ENCODE results near the gene OVCH2. TPM values are rescaled to one million over a fixed set of nuclear protein-coding genes. Genes with fewer than 3 reads are reported as not detected.
A peak's percentile ranks its signal among the peaks of the same experiment; 100 is the strongest.

The OVCH2 gene
- total RNA-seq, 1 donor from 2014 or later = not detected

DNA sequence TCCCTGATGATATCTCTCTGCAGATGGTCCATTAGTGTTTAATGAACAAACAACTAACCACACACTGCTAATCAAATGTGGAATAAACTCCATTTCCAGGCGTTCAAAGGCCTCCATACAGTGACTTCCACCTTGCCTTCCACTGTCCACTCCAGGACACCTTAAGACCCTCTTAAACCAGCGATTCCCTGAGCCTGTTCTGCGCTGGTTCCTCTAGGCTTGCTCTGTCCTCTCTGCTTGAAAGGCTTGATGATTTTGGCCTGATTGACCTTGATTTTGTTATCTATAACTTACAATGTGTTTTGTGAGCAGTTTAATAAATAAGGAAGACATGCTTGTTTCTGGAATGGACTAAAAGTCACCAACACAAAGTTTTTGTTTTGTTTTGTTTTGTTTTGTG, 12.0 kb downstream of the OVCH2 start:
- H3K27me3 ChIP-seq (ENCODE audit: low read depth) = peaks cover 39% of the 10 kb centered on the region
- no peaks in the 10 kb centered on the region for H3K9me3 ChIP-seq (replicated peaks)
- no peak for DNase-seq
- H3K27ac ChIP-seq (replicated peaks) = no peak overlapping the region
- peak overlapping the region; percentile 24 for H3K4me3 ChIP-seq
- intact Hi-C loops (cut with micrococcal nuclease) = no loop called here
- no peaks in the 10 kb centered on the region for H3K36me3 ChIP-seq
- TF ChIP-seq, protein P1, sequence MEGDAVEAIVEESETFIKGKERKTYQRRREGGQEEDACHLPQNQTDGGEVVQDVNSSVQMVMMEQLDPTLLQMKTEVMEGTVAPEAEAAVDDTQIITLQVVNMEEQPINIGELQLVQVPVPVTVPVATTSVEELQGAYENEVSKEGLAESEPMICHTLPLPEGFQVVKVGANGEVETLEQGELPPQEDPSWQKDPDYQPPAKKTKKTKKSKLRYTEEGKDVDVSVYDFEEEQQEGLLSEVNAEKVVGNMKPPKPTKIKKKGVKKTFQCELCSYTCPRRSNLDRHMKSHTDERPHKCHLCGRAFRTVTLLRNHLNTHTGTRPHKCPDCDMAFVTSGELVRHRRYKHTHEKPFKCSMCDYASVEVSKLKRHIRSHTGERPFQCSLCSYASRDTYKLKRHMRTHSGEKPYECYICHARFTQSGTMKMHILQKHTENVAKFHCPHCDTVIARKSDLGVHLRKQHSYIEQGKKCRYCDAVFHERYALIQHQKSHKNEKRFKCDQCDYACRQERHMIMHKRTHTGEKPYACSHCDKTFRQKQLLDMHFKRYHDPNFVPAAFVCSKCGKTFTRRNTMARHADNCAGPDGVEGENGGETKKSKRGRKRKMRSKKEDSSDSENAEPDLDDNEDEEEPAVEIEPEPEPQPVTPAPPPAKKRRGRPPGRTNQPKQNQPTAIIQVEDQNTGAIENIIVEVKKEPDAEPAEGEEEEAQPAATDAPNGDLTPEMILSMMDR (IDR thresholded peaks at IDR 0.05; ENCODE audit: borderline replicate concordance) = no peak
- H3K4me1 ChIP-seq = no peaks in the 10 kb centered on the region

DNA sequence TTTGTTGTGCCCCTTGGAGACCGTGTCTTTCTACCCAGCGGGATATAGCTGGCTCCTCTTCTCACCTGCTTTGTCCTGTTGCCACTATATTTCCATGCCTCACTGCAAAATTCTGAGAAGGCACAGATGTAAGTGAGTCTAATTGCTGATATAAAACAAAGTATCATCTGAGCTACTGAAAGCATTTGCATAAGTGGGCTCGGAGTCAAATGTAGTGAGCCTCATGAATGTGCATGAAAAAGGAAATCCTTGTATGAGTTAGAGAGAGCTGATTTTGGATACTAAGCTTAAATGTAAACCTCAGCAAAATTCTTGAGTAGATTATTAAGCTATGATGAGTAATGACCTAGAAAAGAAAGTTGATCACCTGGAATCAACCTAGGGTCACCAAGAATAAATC, 13.9 kb downstream of the OVCH2 start:
- H3K27ac ChIP-seq (replicated peaks) = no peak overlapping the region
- peaks cover 29% of the 10 kb centered on the region for H3K27me3 ChIP-seq (ENCODE audit: low read depth)
- H3K4me3 ChIP-seq = no peak overlapping the region
- DNase-seq = no peak
- H3K4me1 ChIP-seq = no peaks in the 10 kb centered on the region
- no peaks in the 10 kb centered on the region for H3K9me3 ChIP-seq (replicated peaks)
- no peaks in the 10 kb centered on the region for H3K36me3 ChIP-seq
- intact Hi-C loops (cut with micrococcal nuclease) = no loop called here
- TF ChIP-seq, protein P1 (IDR thresholded peaks at IDR 0.05; ENCODE audit: borderline replicate concordance) = no peak

DNA sequence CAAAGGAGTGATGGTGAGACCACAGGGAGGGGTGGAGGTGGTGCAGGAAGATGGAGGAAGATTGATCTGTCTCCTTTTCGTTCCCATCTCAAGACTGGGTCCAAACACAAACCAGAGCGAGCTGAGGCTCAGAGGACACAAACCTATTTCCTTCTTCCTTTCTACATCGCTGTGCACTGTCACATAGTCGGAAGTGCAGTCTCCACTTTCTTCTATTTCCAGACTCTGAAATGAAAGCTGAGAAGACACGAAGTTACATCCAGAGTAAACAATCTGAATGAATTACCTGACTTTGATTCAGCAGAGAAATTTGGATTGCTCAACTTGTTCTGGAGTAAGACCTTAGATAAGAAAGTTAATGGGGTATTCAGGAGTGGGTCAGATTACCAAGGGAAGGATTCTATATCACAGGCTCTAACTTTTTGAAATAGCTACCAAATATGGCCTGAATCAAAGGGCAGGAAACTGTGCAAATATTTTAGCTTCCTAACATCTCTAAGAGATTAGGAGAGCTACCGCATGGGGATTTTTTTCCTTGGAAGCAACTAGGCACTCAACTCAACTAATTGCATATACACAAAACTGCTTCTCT, 14.4 kb downstream of the OVCH2 start:
- intact Hi-C loops (cut with micrococcal nuclease) = no loop called here
- no peak for DNase-seq
- Histone ChIP-seq H3K4me3 (no peak overlapping the region), H3K36me3 (no peaks in the 10 kb centered on the region), H3K9me3 (replicated peaks) (no peaks in the 10 kb centered on the region), H3K27ac (replicated peaks) (no peak overlapping the region), H3K27me3 (ENCODE audit: low read depth) (peaks cover 29% of the 10 kb centered on the region), H3K4me1 (no peaks in the 10 kb centered on the region)
- TF ChIP-seq, protein P1 (IDR thresholded peaks at IDR 0.05; ENCODE audit: borderline replicate concordance) = no peak

DNA sequence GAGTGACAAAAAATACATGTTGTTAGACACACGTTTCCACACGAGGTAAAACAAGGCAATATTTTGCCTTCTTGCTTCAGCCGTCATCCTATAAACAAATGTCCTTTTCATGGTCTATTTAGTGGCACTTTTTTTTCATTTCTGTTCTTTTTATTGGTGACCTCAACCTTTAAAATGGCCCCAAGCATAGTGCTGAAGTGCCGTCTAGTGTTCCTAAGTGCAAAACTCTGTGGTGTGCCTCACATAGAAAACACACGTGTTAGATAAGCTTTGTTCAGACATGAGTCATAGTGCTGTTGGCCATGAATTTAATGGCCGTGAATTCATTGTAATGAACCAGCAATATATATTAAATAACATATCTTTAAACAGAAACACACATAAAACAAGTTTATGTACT, 15.6 kb downstream of the OVCH2 start:
- intact Hi-C loops (cut with micrococcal nuclease) = no loop called here
- Histone ChIP-seq H3K9me3 (replicated peaks) (no peaks in the 10 kb centered on the region), H3K4me3 (no peak overlapping the region), H3K27ac (replicated peaks) (no peak overlapping the region), H3K27me3 (ENCODE audit: low read depth) (peaks cover 34% of the 10 kb centered on the region), H3K4me1 (no peaks in the 10 kb centered on the region), H3K36me3 (no peaks in the 10 kb centered on the region)
- no peak for DNase-seq
- TF ChIP-seq, protein P1 (IDR thresholded peaks at IDR 0.05; ENCODE audit: borderline replicate concordance) = no peak

DNA sequence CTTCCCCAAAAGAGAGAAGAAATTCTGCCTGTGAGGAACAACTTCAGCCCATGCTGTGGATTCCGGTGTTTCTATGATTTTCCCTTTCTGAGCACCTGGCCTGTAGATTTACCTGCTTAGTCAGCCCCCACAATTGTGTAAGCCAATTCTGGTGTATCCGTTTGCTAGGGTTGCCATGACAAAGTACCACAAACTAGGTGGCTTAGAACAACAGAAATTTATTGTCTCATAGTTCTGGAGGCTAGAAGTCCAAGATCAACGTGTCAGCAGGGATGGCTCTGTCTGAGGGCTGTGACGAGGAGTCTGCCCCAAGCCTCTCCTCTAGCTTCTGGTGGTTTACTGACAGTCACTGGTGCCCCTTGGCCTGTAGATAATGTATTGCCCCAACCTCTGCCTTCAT, 17.0 kb downstream of the OVCH2 start:
- intact Hi-C loops (cut with micrococcal nuclease) = no loop called here
- TF ChIP-seq, protein P1 (IDR thresholded peaks at IDR 0.05; ENCODE audit: borderline replicate concordance) = no peak

More for the DNA sequence above, 17.0 kb downstream of the OVCH2 start:
- no peak overlapping the region for H3K4me3 ChIP-seq
- peaks cover 42% of the 10 kb centered on the region for H3K27me3 ChIP-seq (ENCODE audit: low read depth)
- H3K4me1 ChIP-seq = no peaks in the 10 kb centered on the region
- DNase-seq = no peak
- H3K9me3 ChIP-seq (replicated peaks) = no peaks in the 10 kb centered on the region
- no peaks in the 10 kb centered on the region for H3K36me3 ChIP-seq
- no peak overlapping the region for H3K27ac ChIP-seq (replicated peaks)
